Activated B cell treated with CpG ODN at 0.5 μM for 24 hours (primary cell): ENCODE results near the gene CRK. TPM values are rescaled to one million over a fixed set of nuclear protein-coding genes. Genes with fewer than 3 reads are reported as not detected.

Experiments used
- ATAC-seq: fragments of 200-7000 bp; cut with Tn5 transposase; one replicate; pipeline ENCODE4 v1.10.0; 2021; ENCODE audit warnings: low read depth, mild to moderate bottlenecking, moderate library complexity
- CTCF ChIA-PET: fragments of 350-600 bp; sonication (Branson Sonifier 250); formaldehyde crosslinking; loops from one replicate; lab custom pipeline; 2021; ENCODE audit warnings: antibody characterized with exemption; lab: Charles Lee
- POLR2A ChIA-PET: fragments of 350-600 bp; sonication (Branson Sonifier 250); formaldehyde crosslinking; loops from one replicate; lab custom pipeline; 2021; ENCODE audit warnings: antibody characterized with exemption; lab: Charles Lee
- DNase-seq: peaks from one replicate; pipeline ENCODE4 v3.0.0; 2022
- H3K27ac Mint-ChIP-seq: one replicate; pipeline ENCODE4 v1.8.0; 2020; ENCODE audit warnings: mixed read lengths
- H3K27me3 Mint-ChIP-seq: one replicate; pipeline ENCODE4 v1.8.0; 2021; ENCODE audit warnings: mixed read lengths
- H3K36me3 Mint-ChIP-seq: one replicate; pipeline ENCODE4 v1.8.0; 2021; ENCODE audit warnings: low read depth, mixed read lengths
- H3K4me1 Mint-ChIP-seq: one replicate; pipeline ENCODE4 v1.8.0; 2021; ENCODE audit warnings: mixed read lengths
- H3K4me3 Mint-ChIP-seq: one replicate; pipeline ENCODE4 v1.8.0; 2020; ENCODE audit warnings: mild to moderate bottlenecking, mixed read lengths
- H3K9me3 Mint-ChIP-seq: one replicate; pipeline ENCODE4 v1.8.0; 2020; ENCODE audit warnings: mixed read lengths
- intact Hi-C: fragments of 100-400 bp; cut with micrococcal nuclease; formaldehyde crosslinking; loops from one replicate; pipeline ENCODE4 v1.15.1; 2024
- total RNA-seq: library from RNA; stranded (reverse); gene quantifications from 2 replicates; pipeline ENCODE4 v1.2.3, GENCODE V29; 2022
- TF ChIP-seq, protein P1 (sequence below): fragments of 200-600 bp; IDR thresholded peaks from one replicate; pipeline ENCODE4 v1.8.0; 2022; ENCODE audit warnings: antibody characterized with exemption, mild to moderate bottlenecking

Gene CRK
- 22.5 and 29.1 TPM in 2 replicates for total RNA-seq

DNA sequence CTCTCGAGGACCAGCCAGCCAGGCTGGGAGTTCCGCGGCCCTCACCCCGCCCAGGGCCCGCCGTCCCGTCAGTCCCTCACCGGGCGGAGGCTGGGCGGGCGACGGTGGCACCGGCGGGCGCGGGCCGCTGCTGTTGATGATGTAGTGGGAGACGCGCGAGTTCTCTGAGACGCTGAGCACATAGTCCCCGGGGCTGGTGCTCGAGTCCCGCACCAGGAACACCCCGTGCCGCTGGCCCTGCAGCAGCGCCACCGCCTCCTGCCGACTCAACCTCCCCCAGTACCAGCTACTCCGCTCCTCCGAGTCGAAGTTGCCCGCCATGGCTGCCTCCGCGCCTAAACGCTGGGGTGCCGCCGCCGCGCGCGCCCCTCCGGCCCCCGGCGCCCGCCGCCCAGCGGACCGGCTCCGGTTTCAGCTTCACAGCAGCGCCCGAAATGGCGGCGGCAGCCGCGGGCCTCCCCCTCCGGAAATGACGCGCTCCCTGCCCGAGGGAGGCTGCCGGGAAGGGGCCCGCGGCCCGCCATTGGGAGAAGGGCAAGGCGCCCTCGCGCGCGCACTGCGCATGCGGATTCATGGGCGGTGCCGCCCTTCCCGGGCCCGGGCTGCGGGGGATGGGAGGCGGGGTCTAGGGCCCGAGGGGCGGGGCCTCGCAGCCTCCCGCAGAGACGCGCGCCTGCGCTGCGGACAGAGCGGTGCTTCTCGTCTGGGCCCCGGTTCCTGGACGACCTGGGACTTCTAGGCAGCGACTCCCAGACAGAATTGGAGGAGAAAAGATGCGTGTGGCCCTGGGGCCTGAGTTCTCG is at the start of gene CRK:
TSS of gene CRK (minus strand) at position 436 of the 803 bp plus-strand sequence. CDS start at position 321, 115 bp downstream.
- TF ChIP-seq, protein P1, sequence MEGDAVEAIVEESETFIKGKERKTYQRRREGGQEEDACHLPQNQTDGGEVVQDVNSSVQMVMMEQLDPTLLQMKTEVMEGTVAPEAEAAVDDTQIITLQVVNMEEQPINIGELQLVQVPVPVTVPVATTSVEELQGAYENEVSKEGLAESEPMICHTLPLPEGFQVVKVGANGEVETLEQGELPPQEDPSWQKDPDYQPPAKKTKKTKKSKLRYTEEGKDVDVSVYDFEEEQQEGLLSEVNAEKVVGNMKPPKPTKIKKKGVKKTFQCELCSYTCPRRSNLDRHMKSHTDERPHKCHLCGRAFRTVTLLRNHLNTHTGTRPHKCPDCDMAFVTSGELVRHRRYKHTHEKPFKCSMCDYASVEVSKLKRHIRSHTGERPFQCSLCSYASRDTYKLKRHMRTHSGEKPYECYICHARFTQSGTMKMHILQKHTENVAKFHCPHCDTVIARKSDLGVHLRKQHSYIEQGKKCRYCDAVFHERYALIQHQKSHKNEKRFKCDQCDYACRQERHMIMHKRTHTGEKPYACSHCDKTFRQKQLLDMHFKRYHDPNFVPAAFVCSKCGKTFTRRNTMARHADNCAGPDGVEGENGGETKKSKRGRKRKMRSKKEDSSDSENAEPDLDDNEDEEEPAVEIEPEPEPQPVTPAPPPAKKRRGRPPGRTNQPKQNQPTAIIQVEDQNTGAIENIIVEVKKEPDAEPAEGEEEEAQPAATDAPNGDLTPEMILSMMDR, result no peak
- Mint-ChIP-seq H3K9me3 (no peaks in the 10 kb centered on the region), H3K4me3 (peak within 1 kb of the TSS; percentile 94), H3K36me3 (peaks cover 24% of the 10 kb centered on the region), H3K27me3 (no peaks in the 10 kb centered on the region), H3K4me1 (peaks cover 53% of the 10 kb centered on the region), H3K27ac (peak within 1 kb of the TSS; percentile 87)
- POLR2A ChIA-PET, result interaction anchor here (0.6 to 2.4 kb wide), 10 partner anchors 19 to 175 kb away, joined by 3 to 15 read pairs (median 6); partner anchors contain the start of genes INPP5K and MYO1C
- DNase-seq (peak; percentile 99), ATAC-seq (peak; percentile 92)
- intact Hi-C loops, result loop anchor here (1.0 kb wide), 6 partner anchors 18 to 106 kb away; partner anchors contain the start of genes INPP5K, PITPNA and YWHAE
- CTCF ChIA-PET, result interaction anchor here (0.7 to 2.4 kb wide), 4 partner anchors 29 to 193 kb away, joined by 3 to 18 read pairs (median 4); partner anchors contain the start of gene INPP5K

- ATAC-seq, result no peak
- H3K9me3 Mint-ChIP-seq, result no peaks in the 10 kb centered on the region
- TF ChIP-seq, protein P1, result no peak
- ChIA-PET POLR2A (interaction anchor here (0.7 kb wide), 1 partner anchor 140 kb away, joined by 3 read pairs; no protein-coding TSS in a partner anchor), CTCF (no interaction called here)
- H3K27ac Mint-ChIP-seq, result no peak overlapping the region
- H3K36me3 Mint-ChIP-seq, result peaks cover 52% of the 10 kb centered on the region
- H3K4me3 Mint-ChIP-seq, result no peak overlapping the region
- no peaks in the 10 kb centered on the region for H3K27me3 Mint-ChIP-seq
- no peaks in the 10 kb centered on the region for H3K4me1 Mint-ChIP-seq
- intact Hi-C loops, result no loop called here
- DNase-seq, result no peak
Observed at GRCh38 chr17:1505586-1505985, 49.6 kb upstream of the CRK start.

GRCh38 chr17:1504866-1505265 is 48.8 kb upstream of the CRK start:
- intact Hi-C loops, result no loop called here
- Mint-ChIP-seq H3K4me1 (no peaks in the 10 kb centered on the region), H3K27me3 (no peaks in the 10 kb centered on the region), H3K9me3 (no peaks in the 10 kb centered on the region), H3K4me3 (no peak overlapping the region), H3K27ac (no peak overlapping the region), H3K36me3 (peaks cover 46% of the 10 kb centered on the region)
- TF ChIP-seq, protein P1, result no peak
- ChIA-PET POLR2A (no interaction called here), CTCF (interaction anchor here (0.8 kb wide), 1 partner anchor 139 kb away, joined by 3 read pairs; no protein-coding TSS in a partner anchor)
- ATAC-seq (no peak), DNase-seq (no peak)

DNA sequence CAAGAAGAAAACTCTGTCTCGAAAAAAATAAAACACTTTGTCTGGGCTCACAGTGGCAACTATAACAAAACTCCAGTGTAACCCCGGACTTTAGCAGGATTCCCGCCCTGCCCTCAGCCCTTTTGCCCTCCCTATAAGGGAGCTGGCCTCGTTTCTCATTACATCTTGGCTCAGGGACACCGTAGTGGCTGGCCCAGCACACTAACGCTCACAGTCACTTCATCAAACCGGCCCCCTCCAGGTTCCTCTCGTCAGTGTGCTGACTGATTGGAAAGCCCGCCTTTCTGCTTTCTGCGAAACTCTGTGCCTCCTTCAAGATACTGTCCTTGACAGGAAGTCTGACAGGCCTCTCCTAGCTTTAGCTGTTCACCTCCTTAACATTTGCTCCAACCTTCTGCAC is 47.7 kb upstream of the CRK start:
- DNase-seq, result no peak
- TF ChIP-seq, protein P1, result no peak
- POLR2A ChIA-PET, result no interaction called here

GRCh38 chr17:1498869-1499268 is 42.8 kb upstream of the CRK start:
- Mint-ChIP-seq H3K9me3 (no peaks in the 10 kb centered on the region), H3K4me3 (no peak overlapping the region), H3K36me3 (peaks cover 30% of the 10 kb centered on the region), H3K27ac (no peak overlapping the region), H3K4me1 (peaks cover under 1% of the 10 kb centered on the region), H3K27me3 (no peaks in the 10 kb centered on the region)
- intact Hi-C loops, result no loop called here
- TF ChIP-seq, protein P1, result no peak
- CTCF ChIA-PET, result interaction anchor here (1.6 kb wide), 1 partner anchor 16 kb away, joined by 5 read pairs; no protein-coding TSS in a partner anchor
- POLR2A ChIA-PET, result interaction anchor here (0.7 to 1.1 kb wide), 2 partner anchors 10 to 35 kb away, joined by 3 to 4 read pairs; no protein-coding TSS in a partner anchor
- DNase-seq (no peak), ATAC-seq (no peak)

More for the DNA sequence above, 47.7 kb upstream of the CRK start:
- H3K36me3 Mint-ChIP-seq, result peaks cover 40% of the 10 kb centered on the region
- ATAC-seq, result no peak
- CTCF ChIA-PET, result no interaction called here
- H3K4me1 Mint-ChIP-seq, result no peaks in the 10 kb centered on the region
- intact Hi-C loops, result no loop called here
- no peaks in the 10 kb centered on the region for H3K27me3 Mint-ChIP-seq
- no peak overlapping the region for H3K27ac Mint-ChIP-seq
- H3K9me3 Mint-ChIP-seq, result no peaks in the 10 kb centered on the region
- H3K4me3 Mint-ChIP-seq, result no peak overlapping the region
